Fibroblast of peridontal ligament (primary cell): ENCODE measurements around the gene ABCG5.
A peak's percentile ranks its signal among the peaks of the same experiment; 100 is the strongest.

Experiments
- DNase-seq: peaks from one replicate; pipeline ENCODE4 v3.0.0-alpha.2; 2010; ENCODE audit errors: extremely low read depth

Gene ABCG5

DNA sequence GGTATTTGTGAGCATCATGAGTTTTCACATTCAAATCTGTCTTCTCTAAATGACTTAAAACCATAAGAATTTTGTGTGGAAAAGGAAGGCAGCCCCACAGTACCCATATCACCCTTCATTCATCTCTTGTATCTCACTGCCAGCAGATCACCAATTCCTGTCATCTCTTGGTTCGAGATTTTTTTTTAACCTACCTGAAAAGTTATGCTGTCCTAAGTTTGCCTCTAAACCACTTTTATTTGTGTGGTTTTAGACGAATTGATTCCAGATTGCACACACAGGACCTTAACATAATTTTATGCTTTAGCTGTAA, 32.0 kb downstream of the ABCG5 start:
- DNase-seq, result no peak

GRCh38 chr2:43803113-43803512, 35.5 kb downstream of the ABCG5 start:
- peak; percentile 18 for DNase-seq

GRCh38 chr2:43802135-43802534, 36.5 kb downstream of the ABCG5 start:
- no peak for DNase-seq

GRCh38 chr2:43800894-43801293, 37.7 kb downstream of the ABCG5 start:
- no peak for DNase-seq

DNA sequence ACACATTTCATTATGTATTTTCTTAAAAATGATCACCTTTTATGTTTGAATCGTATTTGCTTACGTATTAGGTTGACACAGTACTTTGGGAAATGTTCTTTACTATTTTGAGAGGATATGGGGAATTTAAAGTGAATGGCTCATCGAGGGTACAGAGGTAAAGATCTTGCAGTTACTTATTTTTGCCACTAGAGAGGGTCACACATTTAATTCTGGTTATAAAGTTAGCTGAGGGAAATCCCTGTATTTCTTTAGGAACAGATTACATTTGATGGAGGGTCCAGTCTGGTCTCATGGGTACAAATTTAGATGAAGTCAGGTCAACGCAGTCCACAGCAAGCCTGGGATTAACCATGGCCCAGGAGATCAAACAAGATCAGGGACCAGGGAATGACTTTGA, 40.3 kb downstream of the ABCG5 start:
- DNase-seq, result no peak

DNA sequence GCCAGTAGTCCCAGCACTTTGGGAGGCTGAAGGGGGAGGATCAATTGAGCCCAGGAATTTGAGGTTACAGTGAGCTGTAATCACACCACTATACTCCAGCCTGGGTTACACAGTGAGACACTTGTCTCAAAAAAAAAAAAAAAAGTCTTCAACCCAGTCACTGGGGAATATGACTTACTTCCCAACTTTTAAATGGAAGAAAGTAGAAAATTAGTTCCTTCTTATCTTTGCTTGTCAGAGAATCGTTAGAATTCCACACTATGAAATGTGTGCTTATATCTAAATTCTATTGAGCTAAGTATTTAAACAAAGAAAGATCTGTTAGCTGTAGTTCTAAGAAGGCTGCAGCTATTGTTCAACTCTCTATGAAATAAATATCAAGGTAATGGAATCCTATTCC, 42.4 kb downstream of the ABCG5 start:
- DNase-seq, result no peak

- DNase-seq, result no peak
Observed at GRCh38 chr2:43794956-43795355, 43.7 kb downstream of the ABCG5 start.

DNA sequence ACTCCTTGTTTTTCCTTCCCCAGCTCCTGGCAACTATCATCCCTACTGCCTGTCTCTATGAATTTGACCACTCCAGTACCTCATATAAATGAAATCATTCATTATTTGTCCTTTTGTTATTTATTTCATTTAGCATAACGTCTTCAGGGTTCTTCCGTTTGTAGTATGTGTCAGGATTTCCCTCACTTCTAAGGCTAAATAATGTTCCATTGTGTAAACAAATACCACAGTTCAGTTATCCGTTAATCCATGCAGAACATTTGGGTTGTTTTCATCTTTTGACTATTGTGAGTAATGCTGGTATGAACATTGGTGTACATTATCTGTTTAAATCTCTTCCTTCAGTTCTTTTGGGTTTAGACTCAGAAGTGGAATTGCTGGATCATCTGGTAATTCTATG, 46.0 kb downstream of the ABCG5 start:
- DNase-seq, result no peak

- no peak for DNase-seq
Observed at GRCh38 chr2:43791035-43791765, 47.4 kb downstream of the ABCG5 start.

GRCh38 chr2:43790147-43790546, 48.5 kb downstream of the ABCG5 start:
- peak; percentile 15 for DNase-seq

DNA sequence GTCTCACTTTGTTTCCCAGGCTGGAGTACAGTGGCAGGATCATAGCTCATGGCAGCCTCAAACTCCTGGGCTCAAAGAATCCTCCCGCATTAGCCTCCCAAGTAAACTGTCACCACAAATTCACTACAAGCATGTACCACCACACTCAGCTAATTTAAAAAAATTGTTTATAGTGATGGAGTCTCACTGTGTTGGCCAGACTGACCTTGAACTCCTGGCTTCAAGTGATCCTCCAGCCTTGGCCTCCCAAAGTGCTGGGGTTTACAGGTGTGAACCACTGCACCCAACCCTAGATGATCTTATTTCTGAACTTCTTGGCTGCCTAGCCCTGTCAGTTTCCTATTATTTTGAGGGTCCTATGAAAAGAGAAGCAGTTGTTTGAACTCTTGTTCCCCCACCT, 50.0 kb downstream of the ABCG5 start:
- DNase-seq, result no peak

GRCh38 chr2:43787895-43788294, 50.7 kb downstream of the ABCG5 start:
- DNase-seq, result no peak

DNA sequence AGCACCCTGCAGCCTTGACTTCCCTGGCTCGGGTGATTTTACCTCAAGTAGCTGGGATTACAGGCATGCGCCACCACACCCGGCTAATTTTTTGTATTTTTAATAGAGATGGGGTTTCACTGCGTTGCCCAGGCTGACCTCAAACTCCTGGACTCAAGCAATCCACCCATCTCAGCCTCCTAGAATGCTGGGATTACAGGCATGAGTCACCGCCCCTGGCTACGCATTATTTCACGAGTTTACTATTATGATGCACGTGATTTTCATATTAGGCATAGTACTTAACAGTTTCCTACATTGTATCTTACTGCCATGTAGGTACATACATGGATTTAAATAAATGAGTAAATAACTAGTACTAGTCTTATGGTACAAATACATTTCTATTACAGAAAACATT, 60.4 kb downstream of the ABCG5 start:
- no peak for DNase-seq

DNA sequence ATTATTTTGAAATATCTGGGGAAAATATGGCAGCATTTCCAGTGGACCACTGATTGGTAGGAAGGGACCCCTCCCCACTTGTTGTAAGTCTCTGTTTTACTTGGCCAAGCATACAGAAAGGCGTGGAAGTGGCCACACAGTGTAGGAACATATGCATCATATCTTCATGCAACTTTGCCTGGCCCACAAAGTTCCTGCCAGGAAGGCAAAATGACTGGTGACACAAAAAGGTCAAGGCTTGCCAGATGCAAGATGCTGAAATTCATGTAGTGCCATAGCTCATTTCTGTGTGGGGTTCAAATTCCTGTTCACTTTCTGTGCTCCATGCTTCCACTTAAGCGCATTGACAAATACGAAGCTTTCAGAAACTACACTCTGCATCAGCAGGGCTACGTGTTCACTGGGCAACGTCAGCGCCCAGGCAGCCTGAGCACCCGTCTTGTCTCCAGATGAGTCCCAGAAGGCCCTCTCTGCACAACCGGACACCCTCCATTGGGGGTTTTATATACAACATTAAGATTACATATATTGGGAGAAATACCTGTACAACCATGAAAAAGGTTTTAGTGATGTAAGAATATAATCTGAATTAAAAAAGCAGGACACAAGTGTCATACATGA, 61.2 kb downstream of the ABCG5 start:
- DNase-seq, result no peak

DNA sequence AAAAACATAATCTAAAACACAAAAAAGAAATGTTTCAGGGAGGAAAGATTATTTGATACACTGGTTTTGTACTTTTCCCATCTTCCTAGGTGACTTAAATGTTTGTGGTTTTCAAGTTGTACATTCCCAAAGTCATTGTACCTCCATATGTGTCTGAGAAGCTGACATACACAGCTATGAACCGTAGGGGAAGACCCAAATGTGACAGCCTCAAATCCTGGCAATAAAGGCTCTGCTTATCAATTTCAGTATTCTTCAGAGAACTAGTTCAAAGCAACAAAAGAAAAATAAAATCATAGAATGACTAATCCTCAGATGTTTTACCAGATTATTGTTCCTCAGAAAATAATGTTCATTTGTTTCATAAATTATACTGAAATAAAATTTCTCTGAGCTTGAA, 62.3 kb downstream of the ABCG5 start:
- DNase-seq, result no peak

DNA sequence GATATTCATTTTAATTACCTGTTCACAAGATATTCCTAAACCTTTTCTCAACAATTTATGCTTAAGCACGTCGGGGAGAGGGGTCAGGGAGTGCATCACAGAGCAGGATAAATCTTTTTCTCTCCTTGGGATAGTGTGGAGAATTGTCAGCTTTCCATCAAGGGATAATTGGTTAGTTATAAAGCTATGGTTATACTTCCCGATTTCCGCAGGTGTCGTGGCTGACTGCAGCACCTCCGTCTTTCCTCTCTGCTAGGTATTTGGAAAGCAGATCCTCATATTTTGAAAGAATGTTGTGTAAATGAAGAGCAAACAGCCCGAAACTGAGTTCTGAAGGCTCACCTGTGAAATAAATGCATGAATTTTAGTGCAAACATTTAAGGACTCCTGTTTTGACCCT, 64.0 kb downstream of the ABCG5 start:
- DNase-seq, result no peak

DNA sequence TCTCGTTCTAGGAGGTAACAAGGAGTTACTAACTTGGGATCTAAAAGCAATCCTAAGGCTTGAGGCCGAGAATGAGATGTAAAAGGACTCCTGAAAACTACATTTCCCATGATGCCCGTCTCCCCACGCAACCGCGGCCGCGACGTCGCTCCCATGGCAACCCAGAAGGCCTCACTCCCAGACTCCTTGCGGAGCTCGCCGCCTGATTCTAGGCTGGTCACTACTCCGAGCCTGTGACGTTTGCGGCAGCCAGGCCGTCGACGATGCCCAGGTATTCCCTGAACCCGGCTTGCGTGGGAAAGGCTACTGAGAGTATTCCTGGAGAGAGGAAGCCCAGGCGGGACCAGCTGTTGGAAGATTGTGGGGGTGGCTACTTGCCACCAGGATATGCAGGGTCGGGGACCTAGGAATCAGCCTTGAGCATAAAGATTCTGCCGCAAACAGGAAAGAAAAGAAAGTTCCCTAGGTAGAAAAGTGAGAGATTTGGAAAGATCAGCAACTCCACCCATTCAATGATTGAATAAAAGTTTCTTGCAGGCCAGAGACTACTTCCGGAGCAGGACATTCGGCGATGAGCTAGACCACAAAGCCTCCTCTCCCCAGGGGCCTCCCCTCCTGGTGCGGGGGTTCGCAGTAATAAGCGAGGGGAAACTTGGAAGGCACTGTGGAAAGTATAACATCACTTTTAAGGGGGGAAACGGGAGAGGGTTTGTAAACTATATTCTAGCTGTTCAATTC, 64.6 kb downstream of the ABCG5 start, which contains the start of gene DYNC2LI1:
Gene DYNC2LI1, plus strand, starts transcription at position 164 of the 738 bp plus-strand sequence. Its CDS starts 100 bp downstream, at position 264.
- peak; percentile 88 for DNase-seq

GRCh38 chr2:43766006-43766405, 72.6 kb downstream of the ABCG5 start:
- DNase-seq, result no peak

GRCh38 chr2:43764086-43764705, 74.4 kb downstream of the ABCG5 start:
- DNase-seq, result peak; percentile 38

DNA sequence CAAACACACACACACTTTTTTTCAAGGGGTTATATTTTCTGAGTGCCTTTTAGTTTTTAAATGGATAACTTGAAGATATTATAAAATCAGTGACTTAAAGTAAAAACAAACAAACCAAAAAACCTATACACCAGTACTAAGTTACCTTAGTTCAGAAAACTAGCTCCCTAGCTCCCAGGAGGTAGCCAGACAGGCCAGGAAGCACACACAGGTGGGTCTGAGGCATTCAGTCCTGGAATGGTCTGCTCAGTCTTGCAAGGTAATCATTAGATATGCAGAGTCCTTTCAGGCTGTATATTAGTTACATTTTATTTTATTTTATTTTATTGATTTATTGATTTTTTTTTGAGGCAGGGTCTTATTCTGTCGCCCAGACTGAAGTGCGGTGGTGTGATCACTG, 75.5 kb downstream of the ABCG5 start:
- DNase-seq, result no peak
